Stomach (tissue), 4 donors: ENCODE measurements around the gene DLG2.

Source experiments
- CTCF ChIP-seq, 7 experiments: fragments of 450-650 bp in 4 of 7; fragments of 200-600 bp in 3 of 7; sonication (generic) in 3 of 7; IDR thresholded peaks; one replicate each; pipeline ENCODE4 v1.5.1; 2016 to 2019; ENCODE audit warnings: antibody characterized with exemption in 7 of 7, control low read depth in 2 of 7, mild to moderate bottlenecking in 1 of 7
- POLR2A ChIP-seq, 4 donors: fragments of 450-650 bp; IDR thresholded peaks; one replicate each; pipeline ENCODE4 v1.6.1; 2016; ENCODE audit warnings: antibody characterized with exemption in 4 of 4, control low read depth in 2 of 4, mild to moderate bottlenecking in 1 of 4, moderate library complexity in 1 of 4
- POLR2AphosphoS5 ChIP-seq, 3 donors: sonication (generic); formaldehyde crosslinking; IDR thresholded peaks; one replicate each; pipeline ENCODE4 v1.6.1; 2016; ENCODE audit warnings: antibody characterized with exemption in 3 of 3

- TF ChIP-seq CTCF (IDR thresholded peaks at IDR 0.05) (no peak), POLR2A (IDR thresholded peaks at IDR 0.05) (no peak), POLR2AphosphoS5 (IDR thresholded peaks at IDR 0.05) (no peak)
Observed at GRCh38 chr11:83831929-83832328, 1795.2 kb downstream of the DLG2 start.
